ENCODE measurements around the gene PTPRJ. TPM values are rescaled to one million over a fixed set of nuclear protein-coding genes. Genes with fewer than 3 reads are reported as not detected.
"Not testable (repeated sequence)": the region's sequence is repeated elsewhere in the genome, so short reads cannot be mapped to it uniquely, and the experiment has no call there.

PTPRJ gene
- total RNA-seq, 1 donor from 2014 or later = 24.0 TPM

DNA sequence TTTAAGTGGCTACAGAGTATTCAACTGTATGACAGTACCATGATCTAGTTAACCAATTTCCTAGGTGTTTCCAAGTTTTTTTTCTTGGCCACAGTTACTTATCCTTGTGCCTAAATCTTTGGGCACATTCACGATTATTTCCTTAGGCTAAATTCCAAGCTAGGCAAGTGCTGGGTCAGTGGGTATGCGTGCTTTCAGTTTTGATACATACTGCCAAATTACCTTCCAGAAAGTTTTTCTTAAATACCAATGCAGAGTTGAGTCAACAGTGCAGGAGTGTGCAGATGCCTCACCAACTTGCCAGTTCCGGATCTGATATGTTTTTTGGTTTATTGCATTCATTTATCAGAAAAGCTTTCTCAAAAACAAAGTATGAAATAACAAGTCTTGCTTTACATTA lies 168.4 kb downstream of the PTPRJ start:
- DNase-seq (ENCODE audit: low spot score) = no peak

DNA sequence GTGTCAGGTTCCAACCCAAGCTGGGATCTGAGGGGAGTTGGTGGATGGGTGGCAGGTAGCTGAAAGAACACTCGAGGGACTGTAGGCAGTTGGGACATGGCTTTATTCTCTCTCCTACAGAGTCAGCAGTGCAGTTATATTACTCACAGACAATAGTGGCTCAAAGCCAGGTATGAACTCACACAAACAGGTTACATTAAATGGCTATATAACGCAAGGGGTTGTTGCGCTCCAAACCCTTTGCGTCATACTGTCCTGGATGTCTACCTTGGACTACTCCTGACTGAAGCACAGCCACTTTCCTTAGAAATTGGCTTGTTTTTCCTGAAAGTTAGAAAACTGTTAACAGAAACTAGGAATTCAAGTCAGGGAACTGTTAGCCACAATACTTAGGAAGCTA lies 169.9 kb downstream of the PTPRJ start:
- no peak for DNase-seq (ENCODE audit: low spot score)

DNA sequence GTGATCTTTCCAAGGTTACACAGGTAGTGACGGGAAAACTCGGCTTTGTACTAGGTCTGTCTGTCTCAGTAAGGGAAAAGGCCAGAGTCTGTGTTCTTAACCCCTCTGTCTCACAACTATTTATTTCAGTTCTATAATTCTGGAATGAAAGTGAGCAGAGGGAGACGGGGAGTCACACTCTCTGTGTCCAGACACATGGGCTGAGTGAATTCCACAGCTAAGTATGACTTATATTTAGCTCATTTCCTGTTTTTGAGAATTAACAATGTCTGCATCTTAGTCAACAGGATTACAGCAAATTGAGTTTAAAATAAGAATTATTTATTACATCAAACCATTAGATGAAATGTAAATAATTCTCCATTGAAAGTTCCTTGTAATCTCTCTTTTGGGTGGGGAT lies 173.8 kb downstream of the PTPRJ start:
- no peak for DNase-seq (ENCODE audit: low spot score)

DNA sequence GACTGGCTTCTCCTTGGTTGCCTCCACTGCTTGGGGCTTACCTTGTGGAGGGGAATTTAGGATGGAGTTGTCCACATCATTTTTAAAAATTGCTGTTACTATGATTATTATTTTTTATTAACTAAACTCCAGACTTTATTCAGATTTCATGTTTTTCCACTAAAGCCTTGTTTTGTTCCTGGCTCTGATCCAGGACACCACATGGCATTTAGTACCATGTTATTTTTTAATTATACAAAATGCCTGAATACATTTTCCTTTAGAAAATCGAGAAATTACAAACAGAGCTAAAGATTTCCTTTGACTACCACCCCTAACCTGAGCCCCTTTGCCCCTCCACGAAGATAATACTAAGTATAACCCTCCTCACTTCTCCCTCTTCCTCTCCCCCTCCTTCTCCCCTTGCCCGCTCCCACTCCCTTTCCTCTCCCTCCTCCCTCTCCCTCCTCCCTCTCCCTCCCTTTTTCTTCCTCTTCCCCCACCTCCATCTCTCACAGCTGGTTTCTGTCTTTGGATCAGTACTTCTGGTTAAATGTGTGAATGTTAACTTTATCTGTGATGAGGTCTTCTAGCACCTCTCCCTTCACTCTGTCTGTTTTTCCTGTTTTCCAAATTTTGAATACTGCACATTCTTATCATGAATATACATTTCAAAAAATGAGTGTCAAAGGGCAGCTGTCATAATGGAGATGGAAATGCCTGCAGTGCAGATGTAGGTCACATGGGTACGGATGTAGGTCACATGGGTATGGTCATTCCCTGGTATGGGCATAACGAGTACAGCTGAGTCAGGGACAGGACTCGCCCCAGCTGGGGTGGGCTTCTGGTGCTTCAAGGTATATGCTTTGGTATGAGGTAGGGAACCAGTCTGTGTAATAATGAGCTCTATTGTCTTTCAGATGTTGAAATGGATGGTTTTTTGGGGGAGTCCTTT lies 181.9 kb downstream of the PTPRJ start:
- no peak for DNase-seq (ENCODE audit: low spot score)

DNA sequence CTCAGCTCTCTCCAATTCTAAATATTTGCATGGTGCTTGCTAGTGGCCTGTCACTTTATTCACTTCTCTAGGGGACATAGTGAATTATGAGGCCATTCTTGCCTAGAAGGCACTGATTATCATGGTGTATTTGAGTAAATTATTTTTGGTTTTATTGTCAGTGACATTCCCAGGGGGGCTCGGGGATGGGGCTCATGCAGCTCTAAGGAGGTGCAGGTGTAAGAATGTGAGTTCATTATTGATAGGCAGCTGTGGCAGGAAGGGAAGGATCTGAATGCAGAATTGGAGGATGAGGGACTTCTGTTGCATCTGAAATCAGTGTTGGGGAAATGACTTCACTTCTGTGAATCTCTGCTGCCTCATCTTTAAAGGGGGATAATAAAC lies 182.5 kb downstream of the PTPRJ start:
- no peak for DNase-seq (ENCODE audit: low spot score)

DNA sequence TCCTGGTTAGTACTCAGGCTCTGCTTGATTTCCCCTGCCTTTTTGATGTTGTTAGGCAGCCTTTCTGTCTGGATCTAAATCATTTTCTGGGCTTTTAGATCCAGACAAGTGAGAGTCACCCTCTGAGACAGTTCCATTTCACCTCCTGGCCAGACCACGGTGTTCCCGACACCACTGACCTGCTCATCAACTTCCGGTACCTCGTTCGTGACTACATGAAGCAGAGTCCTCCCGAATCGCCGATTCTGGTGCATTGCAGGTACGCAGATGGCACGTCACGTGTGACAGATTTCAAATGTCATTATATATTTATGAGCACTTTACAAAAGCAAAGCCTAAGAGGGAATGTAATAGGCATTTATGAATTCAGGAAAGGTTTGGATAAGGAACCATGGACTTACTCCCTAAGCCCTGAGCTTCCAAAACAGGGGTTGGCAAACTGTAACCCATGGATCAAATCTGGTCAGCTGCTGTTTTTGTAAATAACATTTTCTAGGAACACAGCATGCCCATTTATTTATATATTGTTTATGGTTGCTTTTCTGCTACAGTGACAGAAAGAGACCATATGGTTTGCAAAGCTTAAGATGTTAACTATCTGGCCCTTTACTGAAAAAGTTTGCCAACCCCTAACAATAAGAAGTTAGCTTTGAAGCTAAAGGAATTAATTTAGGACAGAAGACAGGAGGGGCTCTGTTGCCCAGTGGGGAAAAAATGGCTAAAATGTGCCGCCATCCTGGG lies 183.2 kb downstream of the PTPRJ start:
- no peak for DNase-seq (ENCODE audit: low spot score)

DNA sequence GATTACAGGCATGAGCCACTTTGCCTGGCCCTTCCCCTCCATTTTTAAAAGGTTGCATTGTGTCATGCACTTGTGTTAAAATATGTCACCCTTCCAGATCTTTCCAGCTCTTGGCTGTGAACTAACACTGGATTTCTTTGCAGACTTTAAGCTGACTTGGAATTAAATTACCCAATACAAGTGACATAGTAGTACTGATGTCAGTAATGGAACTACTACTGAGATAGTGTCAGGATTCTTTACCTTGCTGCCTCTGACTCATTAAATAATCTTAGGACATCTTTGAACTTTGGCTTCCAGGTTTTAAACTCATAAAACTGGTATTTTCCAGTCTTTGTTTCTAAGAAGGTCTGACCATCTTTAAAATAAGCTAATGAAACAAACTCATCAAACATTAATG lies 184.5 kb downstream of the PTPRJ start:
- DNase-seq (ENCODE audit: low spot score) = no peak

DNA sequence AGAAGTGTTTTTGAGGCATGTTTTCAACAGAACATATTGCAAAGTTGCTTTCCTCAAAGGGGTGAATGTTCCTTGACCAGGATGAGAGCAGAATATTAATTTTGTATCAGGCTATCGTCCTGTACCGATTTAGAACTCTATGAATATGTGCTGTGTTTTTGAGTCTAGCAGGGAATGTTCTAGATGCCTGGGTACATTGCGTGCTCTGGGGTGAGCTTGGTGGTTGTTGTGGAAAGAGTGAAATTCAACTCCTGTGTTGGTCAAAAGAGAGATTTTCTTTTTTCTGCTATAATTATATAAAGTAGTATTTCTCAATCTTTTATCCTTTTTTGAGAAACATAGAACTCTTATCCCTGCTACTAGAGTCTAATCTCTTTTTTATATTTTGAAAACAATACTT lies 185.1 kb downstream of the PTPRJ start:
- no peak for DNase-seq (ENCODE audit: low spot score)

DNA sequence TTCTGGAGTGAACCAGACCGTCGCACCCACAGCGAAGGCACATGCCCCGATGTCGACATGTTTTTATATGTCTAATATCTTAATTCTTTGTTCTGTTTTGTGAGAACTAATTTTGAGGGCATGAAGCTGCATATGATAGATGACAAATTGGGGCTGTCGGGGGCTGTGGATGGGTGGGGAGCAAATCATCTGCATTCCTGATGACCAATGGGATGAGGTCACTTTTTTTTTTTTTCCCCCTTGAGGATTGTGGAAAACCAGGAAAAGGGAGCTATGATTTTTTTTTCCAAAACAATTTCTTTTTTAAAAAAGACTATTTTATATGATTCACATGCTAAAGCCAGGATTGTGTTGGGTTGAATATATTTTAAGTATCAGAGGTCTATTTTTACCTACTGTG lies 187.0 kb downstream of the PTPRJ start:
- DNase-seq (ENCODE audit: low spot score) = no peak

DNA sequence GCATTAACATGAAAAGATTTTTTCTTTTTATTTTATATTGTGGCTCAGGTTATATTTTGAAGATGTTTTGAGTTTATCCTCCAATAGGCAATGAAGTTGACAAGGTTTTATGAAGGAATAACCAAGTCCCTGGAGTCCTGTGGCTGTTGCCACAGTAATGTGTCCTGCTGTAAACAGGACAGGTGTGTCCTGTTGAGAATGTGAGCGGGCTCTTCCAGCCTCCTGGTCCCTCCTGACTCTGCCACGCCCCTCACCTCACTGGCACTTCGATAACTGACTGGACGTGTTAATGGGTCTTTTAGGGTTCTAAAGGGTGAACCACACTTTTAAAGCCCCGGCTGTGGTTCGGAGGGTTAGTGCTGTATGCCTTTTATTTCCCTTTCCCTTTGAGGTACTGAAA lies 188.5 kb downstream of the PTPRJ start:
- DNase-seq (ENCODE audit: low spot score) = no peak

DNA sequence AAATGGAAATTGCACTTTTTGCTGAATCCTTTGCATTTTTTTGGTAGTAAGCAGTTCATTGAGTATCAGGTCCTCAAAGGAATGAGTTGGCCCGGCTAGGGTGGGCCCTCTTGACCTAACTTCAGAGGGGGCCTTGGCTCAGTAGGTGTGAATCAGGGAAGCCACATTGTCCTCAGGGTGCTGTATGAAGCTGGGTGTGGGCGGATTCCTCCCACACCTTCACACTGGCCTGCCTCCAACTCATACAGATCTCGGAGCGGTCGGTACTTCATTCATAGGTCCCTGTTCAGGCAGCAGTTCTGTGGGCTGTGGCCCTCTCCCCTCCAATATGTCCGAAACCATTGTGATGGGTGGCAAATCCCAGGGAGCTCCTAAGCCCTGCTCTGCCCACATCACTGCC lies 188.9 kb downstream of the PTPRJ start:
- no peak for DNase-seq (ENCODE audit: low spot score)

DNA sequence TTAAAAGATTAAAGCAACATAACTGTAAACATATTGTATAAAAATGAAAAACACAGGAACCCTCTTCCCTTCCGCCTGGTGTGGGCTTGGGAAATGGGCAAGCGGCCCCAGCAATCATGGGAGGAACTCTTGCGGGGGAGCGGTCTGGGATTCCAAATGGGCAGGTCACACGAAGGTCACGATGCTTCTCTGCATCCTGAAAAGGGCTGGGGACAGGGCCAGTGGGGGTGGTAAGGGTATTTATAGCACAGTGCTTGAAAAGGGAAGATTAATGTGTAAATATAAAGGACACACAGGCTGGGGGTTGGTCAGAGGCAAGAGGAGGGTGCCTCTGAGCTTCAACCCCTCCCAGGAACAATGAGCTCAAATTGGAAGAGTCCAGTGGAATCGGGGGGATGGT lies 189.4 kb downstream of the PTPRJ start:
- DNase-seq (ENCODE audit: low spot score) = no peak

DNA sequence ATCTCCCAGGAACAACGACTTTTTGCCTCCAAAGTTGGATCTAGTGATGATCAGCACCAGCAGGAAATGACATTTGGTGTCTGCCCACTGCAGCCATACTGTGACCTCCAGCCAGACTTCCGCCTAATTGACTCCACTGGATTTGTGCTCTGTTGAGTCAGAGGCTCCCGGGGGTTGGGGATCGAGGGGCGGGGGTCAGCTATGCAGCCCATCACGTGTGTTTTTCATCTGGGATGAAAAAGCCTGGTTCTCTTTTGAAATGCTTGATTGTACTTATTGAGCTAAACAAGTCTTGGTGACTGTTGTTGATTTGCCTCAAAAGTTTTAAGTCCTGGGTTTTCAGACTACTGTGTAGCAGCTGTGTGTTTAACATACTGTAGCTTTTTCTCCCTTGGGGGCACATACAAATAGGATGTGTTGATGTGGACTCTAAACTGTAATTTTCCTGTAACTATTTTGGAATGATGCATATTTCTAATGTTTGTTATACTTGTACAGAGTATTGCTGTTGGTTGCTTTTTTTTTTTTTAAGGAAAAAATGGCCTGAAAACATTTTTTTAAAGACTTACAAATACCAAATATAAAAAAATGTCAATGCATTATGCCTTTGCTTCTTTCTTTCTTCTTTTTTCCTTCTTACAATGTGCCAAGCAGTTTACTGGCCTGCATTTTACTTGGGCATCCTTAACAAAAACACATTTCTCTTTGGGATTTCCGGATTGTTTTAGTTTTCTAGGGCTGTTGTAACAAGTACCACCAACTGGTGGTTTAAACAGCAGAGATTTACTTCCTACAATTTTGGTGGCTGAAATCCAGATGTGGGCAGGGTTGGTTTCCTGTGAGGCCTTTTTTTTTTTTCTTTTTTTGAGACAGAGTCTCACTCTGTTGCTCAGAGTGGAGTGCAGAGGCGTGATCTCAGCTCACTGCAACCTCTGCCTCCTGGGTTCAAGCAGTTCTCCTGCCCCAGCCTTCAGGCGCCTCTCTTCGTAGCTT lies 190.2 kb downstream of the PTPRJ start:
- no peak for DNase-seq (ENCODE audit: low spot score)

DNA sequence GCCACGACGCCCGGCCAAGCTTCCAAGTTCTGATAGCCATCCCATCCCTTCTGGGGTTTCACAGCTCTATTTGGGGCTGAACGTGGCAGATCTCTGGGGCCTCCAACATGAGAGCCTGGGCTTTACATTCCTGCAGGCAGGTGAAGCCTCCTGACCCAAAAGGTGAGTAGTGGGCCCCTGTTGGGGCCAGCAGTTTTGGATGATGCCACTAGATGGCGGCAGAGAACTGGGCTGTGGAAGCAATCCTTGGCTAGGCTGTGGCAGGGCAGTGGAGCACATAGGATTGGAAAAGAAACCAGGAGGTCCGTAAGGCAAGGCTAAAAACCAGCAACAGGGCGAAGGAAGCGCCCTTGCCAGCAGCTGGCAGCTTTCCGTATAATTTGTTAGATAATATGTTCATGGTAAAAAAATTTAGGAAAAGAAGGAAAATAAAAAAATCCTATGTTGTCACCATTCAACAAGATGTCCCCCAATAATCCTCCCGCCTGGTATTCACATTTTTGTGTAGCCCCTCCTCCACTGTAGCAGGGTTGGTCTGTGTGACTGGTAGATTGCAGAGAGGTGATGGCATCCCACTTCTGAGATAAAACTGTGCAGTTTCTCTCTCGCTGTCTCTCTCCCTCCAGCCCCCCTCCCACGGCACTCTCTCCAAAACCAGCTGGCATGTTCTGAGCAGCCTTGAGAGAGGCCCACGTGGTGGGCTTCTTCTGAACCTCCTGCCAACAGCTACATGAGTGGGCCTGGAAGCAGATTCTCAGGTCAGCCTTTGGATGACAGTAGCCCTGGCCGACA lies 192.7 kb downstream of the PTPRJ start:
- no peak for DNase-seq (ENCODE audit: low spot score)

DNA sequence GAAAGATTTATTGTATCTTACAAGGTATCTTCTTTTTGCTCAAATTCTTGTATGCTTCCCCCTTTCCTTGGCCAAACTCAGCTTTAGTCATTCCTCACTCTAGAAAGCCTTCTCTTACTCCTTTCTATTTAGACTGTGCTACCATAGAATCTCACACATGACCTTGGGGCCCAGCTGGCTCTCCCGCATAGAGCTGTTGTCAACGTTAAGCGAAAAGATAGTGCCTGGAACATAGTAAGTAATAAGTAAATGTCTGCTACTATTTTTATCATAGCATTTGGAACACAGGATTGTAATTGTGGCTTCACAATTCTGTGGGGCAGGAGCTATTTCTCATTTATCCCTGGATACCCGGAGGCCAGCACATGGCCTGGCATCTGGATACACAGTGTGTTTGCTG lies 197.3 kb downstream of the PTPRJ start:
- DNase-seq (ENCODE audit: low spot score) = no peak

DNA sequence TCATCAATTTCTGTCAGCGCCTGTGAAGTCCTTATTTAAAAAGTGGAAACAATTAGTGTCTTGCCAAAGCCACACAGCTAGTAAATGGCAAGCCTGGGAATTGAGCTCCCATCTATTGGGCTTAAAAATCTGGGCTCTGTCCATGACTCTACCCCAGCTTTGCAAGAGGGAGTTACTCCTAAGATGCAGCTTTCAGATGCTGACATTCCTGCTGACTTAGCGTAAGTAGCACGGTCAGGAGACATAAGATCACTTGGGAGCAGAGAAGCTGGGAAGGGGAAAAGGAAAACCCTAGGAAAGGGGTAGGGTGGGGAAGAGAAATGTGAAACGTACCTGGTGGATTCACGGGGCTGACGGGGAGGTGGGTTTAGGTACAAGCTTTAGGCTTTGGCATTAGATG lies 200.3 kb downstream of the PTPRJ start:
- no peak for DNase-seq (ENCODE audit: low spot score)

DNA sequence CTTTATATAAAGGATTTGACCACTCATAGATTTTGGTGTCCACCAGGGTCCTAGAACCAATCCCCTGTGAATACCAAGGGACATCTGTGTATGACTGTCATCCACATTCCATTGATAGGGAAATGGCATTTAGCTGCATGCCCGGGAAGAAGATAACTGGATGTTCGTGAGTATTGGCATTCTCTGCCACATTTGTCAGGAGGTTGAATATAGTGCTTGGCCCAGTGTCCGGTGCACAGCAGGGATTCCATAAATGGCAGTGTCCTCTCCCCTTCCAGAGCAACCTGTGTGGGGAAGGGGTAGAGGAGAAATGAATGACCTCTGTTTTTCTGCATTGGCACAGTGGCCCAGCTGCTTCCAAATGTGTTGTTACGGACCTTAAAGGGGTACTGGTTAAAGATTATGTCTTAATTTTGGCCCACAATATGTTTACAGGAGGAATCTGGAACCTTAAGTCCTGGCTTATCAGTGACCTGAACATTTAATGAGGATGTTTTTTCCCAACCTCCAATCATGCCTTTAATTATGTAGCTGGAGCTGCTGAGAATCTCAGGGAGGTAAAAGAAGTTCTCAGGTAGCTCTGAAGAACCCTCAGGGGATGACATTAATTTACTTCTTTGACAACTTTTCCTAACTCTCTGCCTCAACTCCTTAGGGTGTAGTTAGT lies 202.6 kb downstream of the PTPRJ start:
- no peak for DNase-seq (ENCODE audit: low spot score)

DNA sequence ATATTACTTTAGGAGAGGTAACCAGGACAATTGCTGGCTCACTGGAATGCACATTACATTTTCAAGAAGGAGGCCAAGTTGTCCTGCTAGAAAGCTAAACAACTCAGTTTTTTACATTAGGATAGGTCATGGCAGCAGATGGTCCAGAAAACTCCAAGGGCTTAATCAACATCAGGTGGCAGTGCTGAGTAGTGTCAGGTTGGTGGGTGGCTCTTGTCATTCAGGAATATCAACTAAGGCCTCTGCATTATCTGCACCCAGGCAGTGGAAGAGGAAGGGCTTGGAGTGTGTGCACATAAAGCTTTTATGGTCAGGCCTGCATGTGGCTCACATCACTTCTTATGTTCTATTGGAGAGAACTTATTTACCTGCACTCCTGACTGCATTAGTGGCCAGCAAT lies 204.1 kb downstream of the PTPRJ start:
- no peak for DNase-seq (ENCODE audit: low spot score)

DNA sequence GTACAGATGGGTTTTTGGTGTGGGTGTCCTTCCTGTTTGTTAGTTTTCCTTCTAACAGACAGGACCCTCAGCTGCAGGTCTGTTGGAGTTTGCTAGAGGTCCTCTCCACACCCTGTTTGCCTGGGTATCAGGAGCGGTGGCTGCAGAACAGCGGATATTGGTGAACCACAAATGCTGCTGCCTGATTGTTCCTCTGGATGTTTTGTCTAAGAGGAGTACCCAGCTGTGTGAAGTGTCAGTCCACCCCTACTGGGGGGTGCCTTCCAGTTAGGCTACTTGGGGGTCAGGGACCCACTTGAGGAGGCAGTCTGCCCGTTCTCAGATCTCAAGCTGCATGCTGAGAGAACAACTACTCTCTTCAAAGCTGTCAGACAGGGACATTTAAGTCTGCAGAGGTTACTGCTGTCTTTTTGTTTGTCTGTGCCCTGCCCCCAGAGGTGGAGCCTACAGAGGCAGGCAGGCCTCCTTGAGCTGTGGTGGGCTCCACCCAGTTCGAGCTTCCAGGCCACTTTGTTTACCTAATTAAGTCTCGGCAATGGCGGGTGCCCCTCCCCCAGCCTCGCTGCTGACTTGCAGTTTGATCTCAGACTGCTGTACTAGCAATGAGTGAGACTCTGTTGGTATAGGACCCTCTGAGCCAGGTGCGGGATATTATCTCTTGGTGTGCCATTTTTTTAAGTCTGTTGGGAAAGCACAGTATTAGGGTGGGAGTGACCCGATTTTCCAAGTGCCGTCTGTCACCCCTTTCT lies 210.7 kb downstream of the PTPRJ start:
- not testable (repeated sequence) for DNase-seq (ENCODE audit: low spot score)
